Adipose tissue (tissue), 3 donors: ENCODE measurements around the gene SLX4. TPM values are rescaled to one million over a fixed set of nuclear protein-coding genes. Genes with fewer than 3 reads are reported as not detected.

ENCODE experiments used
- H3K27ac ChIP-seq: one replicate; pipeline ENCODE4 v1.5.1; 2013; ENCODE audit warnings: low read depth, low read length
- WGBS, 3 donors: extraction: QIAGEN DNeasy Blood & Tissue Kit; methylation state at CpG; one replicate each; pipeline ENCODE4 v1.1.7; 2013; 5-methylcytosine and 5-hydroxymethylcytosine counted together
- polyA plus RNA-seq, 3 donors: library from polyadenylated mRNA; stranded (reverse); fragments of 200-250 nt; gene quantifications; one replicate each; pipeline ENCODE4 v1.2.3, GENCODE V29; 2013
- donor health status: healthy with polysubstance abuse.
- donor health status: Bipolar disorder and iron deficiency.
- donor health status: healthy.

Gene SLX4
- polyA plus RNA-seq, 3 donors: 0.84 to 1.7 (median 1.3) TPM

DNA sequence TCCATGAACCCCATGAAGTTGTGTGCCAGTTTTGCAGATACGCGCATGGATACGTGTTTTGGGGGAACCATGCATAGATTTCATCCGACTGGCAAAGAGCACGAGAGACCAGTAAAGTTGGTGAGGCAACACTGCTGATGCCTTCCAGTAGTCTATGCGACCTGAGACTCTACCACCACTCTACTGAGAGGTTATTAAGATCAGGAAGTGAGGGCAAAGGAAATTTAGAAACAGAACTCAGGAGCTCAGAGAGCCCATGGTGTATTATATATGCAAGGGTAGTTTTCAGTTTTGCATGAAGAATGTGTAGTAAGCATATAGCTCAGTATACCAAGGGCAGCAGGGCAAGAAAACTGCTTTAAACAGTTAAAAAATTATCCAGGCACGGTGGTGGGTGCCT is 4.2 kb downstream of the SLX4 start:
- 81 to 94% (median 85%) methylated on average over 7 of the region's 7 CpGs for WGBS, 3 donors
- H3K27ac ChIP-seq: no peak overlapping the region

DNA sequence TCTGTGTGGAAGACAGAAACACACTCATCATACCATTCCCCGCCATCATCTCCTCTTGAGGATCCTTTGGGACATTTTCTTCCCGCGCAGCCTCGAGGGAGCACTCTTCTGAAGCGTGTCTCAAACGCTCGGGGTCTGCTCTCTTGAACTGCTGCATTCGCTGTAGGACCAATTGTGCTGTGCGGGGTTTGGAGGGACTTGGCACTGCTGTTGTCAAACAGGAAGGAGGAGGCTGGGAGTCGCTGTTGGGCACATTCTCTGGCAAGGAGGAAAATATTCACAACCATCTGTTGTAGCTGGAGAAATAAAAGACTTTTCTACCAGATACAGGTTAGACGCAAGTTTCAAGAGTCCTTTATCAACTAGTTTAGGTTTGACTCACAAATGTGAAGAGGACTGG is 5.0 kb downstream of the SLX4 start:
- 82 to 89% (median 85%) methylated on average over 11 of the region's 11 CpGs for WGBS, 3 donors
- no peak overlapping the region for H3K27ac ChIP-seq

DNA sequence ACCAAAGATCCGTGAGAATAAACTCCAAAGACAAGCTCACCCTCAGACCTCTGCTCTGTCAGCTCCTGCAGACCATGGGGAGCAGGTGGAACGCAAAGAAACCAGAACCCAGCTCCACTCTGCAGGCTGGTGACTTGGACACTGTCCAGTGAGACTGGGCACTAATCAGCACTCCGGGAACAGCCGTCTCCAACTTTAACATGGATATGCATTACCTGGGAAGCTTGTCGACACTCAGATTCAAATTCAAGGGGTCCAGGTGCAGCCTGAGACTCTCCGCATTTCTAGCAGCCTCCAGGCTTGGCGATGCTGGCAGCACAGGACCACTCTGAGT is 9.1 kb downstream of the SLX4 start:
- 92 to 96% (median 95%) methylated on average over 7 of the region's 7 CpGs for WGBS, 3 donors
- no peak overlapping the region for H3K27ac ChIP-seq

DNA sequence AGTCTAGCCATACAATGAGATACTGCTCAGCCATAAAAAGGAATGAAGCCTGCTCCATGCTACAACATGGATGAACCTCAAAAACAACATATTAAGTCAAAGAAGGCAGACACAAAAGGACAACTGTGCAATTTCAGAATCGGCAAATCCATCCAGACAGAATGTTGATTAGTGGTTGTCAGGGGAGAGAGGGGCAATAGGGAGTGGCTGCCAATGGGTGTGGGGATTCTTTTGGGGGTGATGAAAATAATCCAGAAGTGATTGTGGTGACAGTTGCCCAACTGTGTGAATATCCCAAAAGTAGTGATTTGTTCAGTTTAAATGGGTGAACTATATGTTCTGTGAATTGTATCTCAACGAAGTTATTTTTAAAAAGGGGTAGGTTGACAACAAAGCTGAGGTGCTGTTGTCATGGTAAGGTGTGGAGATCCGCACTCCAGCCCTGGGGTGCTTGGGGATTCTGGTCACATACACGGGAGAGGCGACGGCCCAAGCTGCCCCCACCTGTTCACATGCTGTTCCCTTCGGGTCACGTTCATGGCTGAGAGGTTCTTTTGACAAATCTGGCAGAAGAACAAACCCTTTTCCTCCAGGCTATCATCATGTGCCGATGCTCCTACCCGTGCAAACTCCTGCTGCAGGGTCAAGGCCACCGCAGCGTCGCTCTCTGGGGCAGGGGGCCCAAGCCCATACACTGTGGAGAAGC is 9.6 kb downstream of the SLX4 start:
- 87 to 95% (median 92%) methylated on average over 13 of the region's 13 CpGs for WGBS, 3 donors
- H3K27ac ChIP-seq: no peak overlapping the region

DNA sequence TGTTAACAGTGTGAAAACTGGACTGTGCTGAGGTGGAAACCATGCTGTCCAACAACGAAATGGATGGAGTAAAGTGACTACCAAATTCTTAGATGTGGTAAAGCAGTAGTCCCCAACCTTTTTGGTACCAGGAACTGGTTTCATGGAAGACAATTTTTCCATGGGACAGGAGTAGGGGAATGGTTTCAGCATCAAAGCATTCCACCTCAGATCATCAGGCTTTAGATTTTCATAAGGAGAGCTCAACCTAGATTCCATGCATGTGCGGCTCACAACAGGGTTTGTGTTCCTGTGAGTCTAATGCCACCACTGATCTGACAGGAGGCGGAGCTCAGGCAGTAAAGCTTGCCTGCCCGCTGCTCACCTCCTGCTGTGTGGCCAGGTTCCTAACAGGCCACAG is 11.5 kb downstream of the SLX4 start:
- no peak overlapping the region for H3K27ac ChIP-seq
- WGBS, 3 donors: 96 to 99% (median 97%) methylated on average over 4 of the region's 4 CpGs

DNA sequence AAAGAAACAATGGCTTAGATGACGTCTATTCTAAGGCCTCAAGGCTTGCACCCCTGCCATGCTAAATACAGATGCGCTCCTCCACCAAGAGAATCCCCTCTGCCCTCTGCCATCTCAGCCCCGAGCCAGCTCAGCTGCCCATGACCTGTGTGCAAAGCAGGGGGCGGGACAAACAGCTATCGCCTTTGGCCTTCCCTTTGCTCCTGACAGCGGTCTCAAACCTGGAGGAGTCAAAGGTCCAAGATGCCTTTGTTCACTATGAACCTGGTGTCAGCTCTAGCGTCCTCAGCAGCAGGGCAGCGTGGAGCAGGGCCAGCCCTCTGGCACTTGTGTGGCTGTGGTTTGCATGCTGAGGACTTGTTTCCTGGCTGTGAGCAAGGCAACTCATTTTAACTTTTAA is 12.3 kb downstream of the SLX4 start:
- 91 to 94% (median 91%) methylated on average over 8 of the region's 8 CpGs for WGBS, 3 donors
- H3K27ac ChIP-seq: no peak overlapping the region

DNA sequence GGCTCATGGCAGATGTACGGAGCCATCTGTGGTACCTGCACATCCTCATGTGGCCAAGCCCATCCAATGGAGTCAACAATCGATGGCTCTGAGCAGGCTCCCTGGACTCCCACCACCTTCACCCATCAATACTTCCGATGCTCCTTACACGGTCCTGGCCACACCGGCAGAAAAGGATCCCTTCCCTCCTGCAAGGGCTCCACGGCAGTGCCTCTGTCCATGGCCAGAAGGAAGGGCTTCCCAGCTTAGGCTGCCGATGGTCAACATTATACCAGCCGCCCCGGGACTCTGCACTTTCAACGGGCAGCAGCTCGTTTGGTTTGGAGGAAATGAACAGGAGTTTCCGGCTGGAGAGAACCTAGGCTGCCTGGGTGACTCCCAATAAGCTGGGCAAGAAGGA is 13.2 kb downstream of the SLX4 start:
- 94 to 96% (median 96%) methylated on average over 12 of the region's 12 CpGs for WGBS, 3 donors

DNA sequence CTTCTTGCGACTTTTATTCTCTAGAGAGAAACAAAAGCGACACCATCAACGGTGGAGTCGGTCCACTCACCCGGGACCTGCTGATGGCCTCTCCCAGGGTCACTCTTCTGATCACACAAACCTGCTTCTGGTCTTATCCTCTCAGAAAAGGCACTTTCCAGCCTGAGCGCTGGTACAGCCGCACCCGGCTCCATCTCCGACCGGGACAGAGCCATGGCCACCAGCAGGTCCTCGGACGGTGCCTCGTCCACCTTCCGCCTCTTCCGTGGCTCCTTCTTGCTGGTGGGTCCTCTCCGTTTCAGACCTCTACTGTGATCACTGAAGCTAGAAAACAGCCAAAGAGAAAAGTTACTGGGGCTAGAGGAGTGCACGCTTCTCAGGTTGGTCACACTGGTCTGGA is 13.7 kb downstream of the SLX4 start:
- 93 to 96% (median 95%) methylated on average over 17 of the region's 17 CpGs for WGBS, 3 donors
- H3K27ac ChIP-seq: no peak overlapping the region

More for the DNA sequence above, 13.2 kb downstream of the SLX4 start:
- H3K27ac ChIP-seq: no peak overlapping the region

DNA sequence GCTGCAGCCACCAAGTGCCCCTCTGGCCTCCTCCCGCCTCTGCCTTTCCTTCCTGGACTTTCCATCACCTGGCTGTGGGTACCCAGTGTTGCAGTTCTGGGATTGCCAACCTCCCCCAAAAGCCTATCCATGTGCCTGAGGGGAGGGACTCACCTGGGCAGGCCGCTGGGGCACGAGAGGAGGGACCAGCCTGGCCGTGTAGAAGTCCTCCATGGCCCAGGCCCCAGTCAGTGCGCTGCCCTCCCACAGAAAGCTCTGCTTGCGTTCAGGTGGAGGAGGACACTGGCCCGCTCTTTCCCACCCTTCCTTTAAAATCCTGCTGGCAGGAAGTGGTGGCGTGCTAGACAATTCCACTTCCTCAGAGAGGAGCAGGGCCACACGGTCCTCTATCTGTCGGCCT is 14.2 kb downstream of the SLX4 start:
- WGBS, 3 donors: 72 to 87% (median 74%) methylated on average over 10 of the region's 10 CpGs
- H3K27ac ChIP-seq: no peak overlapping the region

DNA sequence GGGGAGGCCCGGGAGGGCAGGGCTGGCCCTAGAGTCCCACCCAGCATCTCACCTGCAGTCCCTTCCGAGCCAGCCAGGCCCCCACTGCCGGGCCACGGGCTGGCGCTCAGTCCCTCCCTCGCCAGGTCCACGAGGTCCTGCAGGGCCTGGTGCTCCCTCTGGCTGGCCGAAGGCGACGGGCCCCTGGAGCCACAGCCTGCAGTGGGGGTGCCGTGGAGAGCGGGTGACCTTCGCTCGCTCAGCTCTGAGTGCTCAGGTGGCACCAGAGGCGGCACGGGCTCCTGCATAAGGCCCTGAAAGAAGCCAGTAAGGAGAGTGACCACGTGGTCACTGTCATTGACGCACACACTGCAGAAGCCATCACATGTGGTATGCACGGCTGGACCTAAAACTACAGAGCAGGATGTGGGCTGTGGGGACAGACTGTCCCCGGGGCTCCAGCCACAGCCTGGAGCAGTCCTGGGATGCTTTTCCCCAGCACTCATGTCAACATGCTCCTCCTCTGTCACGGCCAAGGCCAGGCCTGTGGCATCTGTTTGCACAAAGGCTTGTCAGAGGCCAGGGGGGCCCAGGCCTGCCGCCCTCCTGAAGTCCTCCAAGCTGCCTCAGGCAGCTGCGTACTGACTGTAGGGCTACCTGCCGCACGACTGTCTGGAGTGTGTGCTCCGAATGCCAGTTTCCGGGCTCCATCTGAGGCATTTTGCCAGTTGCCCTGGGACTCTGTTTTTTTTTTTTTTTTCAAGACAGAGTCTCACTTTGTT is 15.1 kb downstream of the SLX4 start:
- H3K27ac ChIP-seq: no peak overlapping the region
- 93 to 94% (median 94%) methylated on average over 23 to 27 of the region's 27 CpGs for WGBS, 3 donors

DNA sequence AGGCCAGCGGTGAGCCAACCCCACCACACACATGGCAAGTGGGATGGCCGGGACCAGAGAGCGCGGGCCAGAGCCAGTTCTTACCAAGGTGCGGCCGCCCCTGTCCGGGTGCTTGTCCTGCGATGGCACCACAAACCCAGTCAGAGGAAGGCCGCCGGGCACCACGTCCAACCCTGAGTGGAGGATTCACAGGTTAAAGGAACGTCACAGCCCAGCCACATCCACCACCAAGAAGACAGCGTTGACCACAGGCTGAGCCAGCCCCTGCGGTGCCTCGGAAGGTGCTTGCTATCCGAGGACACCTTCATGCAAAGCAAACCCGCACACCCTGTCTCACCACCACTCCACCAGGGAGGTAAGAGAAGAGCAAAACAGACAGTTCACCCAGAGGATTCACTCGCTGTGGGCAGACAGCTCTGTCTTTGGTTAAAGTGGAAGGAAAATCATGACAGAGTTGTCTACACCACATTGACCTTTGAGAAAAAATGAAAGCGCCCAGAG is 15.8 kb downstream of the SLX4 start:
- WGBS, 3 donors: 95 to 99% (median 97%) methylated on average over 19 of the region's 19 CpGs
- H3K27ac ChIP-seq: no peak overlapping the region

DNA sequence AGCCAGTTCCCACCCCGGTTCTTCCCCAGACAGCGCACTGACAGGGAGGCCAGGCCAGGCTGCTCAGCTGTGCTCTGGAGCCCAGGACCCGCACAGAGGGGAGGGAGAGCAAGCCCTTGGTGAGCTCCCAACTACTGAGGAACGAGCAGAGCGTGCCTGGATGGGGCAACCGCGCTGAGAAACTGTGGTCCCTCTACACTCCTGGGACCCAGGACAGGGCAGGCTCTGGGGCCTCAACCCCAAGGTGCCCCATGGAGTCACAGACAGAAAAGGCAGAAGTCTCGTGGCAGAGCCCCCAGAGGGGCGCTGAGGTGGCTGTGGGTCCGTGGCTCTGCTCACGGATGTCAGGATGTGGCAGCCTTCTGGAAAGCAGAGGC is 16.3 kb downstream of the SLX4 start:
- no peak overlapping the region for H3K27ac ChIP-seq
- WGBS, 3 donors: 91 to 96% (median 96%) methylated on average over 11 of the region's 11 CpGs

DNA sequence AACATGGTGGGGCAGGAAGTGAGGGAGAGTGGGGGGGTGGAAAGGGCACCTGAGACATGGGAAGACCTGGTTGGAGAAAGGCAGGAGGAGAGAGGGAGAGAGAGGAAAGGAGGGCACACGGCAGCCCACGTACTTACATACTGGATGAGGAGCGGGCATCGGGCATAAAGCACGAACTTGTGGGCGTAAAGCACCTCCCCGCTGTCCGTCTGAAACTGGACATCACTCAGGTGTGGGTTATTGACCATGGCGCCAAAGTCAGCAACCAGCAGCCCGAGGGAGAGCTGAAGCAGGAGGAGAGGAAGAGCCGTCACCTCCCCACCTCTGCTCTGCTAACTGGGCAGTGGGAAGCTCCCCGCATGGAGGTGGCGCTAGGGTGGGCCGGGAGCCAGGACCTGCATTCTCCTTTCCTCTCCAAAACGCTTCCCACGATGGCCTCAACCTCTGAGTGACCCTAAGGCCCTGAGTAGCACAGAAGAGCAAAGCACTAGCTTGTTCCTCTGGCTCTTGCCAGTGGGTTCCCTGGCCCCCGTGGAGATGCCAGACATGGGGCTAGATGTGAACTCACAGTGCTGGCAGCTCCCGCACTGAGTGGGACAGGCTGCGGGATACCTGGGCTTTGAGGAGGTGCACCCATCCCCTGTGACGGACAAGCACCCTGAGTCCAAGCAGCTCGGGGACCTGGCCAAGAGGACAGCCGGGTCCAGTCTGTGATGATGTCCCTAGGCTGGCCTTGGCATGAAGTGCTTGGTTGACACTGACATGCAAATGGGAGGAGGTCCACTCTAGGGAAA is 16.9 kb downstream of the SLX4 start:
- 93 to 95% (median 95%) methylated on average over 17 to 22 of the region's 22 CpGs for WGBS, 3 donors
- H3K27ac ChIP-seq: no peak overlapping the region

DNA sequence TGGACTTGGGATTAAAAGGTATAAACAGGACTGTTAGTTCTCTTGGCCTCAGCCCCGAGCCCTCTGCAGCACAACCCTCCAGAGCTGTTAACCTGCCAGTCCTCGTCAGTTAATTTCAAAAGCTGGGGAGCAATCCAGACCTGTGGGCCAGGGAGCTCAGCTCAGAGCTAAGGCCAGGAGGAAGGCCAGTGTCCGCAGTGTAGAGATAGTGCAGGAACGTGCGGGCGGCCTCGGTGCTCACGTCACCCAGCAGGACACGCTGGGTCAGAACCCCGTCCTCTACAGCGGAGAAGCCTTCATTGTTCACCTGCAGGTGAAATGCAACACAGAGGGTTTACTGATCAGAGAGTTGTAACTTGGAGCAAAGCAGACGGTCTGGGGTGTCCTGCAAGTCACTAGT is 18.8 kb downstream of the SLX4 start:
- WGBS, 3 donors: 95 to 97% (median 95%) methylated on average over 12 of the region's 12 CpGs
- H3K27ac ChIP-seq: no peak overlapping the region

DNA sequence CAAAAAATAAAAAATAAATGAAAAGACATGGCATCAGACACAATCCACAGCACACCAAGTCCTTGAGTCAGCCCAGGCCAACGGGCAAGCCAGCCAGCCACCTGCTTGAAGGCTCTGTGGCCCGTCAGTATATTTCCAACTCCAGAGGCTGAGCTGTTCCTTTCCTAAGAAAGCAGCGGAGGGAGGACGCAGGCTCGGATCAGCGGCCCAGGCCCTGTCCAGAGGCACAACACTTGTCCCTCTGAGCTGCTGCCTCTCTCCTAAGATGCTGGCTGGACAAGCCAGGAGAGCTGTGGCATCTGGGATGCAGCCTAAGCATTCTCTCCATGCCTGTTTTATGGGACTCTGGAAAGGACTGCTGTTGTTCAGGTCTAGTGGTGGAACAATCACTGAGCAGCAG is 19.4 kb downstream of the SLX4 start:
- no peak overlapping the region for H3K27ac ChIP-seq
- WGBS, 3 donors: 90 to 98% (median 98%) methylated on average over 6 of the region's 6 CpGs

DNA sequence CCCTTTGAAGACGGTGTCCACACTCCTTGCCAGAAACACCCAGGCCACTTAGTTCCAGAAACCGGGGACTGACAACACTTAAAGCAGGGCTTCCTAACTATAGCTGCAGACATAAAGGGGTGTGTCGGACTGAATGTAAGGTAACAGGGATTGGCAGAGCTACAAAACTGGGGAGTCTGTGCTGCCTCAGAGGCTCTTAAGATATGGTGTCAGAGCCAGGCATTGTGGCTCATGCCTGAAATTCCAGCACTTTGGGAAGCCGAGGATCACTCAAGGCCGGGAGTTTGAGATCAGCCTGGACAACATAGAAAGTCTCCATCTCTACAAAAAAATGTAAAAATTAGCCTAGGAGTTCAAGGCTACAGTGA is 20.0 kb downstream of the SLX4 start:
- WGBS, 3 donors: 74 to 91% (median 81%) methylated on average over 5 of the region's 5 CpGs
- H3K27ac ChIP-seq: no peak overlapping the region

DNA sequence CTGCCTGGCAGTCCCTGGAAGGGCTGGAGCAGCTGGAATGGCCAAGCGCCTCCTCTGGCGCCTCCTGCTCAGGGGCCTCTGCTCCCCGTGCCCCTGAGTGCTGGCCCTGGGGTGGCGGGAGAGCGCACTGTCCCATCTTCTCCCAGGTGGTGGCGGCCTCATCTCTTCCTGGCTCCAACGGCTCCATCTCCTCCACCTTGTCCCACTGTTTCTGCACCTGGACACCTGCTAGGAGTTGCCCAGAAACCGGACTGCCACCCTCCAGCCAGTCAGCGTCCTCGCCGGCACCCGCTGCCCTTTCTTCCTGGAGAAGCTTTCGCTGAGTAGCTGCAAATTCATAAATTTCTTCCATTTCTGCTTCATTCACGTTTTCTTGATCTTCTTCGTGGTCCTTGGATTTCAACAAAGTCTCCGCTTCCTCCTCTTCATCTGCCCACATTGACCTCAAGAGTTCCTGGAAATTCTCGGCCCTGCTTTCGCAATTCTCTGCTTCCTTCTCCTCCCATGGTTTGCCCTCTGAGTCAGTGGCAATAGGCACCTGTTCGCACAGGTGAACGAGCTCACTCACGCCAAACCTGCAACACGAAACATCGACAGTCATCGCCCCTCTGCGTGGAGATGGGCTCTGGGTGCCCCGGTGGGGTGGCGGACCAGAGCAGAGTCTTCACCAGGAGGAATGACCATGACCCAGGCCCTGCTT is 20.5 kb downstream of the SLX4 start:
- 69 to 90% (median 74%) methylated on average over 27 of the region's 27 CpGs for WGBS, 3 donors
- no peak overlapping the region for H3K27ac ChIP-seq

DNA sequence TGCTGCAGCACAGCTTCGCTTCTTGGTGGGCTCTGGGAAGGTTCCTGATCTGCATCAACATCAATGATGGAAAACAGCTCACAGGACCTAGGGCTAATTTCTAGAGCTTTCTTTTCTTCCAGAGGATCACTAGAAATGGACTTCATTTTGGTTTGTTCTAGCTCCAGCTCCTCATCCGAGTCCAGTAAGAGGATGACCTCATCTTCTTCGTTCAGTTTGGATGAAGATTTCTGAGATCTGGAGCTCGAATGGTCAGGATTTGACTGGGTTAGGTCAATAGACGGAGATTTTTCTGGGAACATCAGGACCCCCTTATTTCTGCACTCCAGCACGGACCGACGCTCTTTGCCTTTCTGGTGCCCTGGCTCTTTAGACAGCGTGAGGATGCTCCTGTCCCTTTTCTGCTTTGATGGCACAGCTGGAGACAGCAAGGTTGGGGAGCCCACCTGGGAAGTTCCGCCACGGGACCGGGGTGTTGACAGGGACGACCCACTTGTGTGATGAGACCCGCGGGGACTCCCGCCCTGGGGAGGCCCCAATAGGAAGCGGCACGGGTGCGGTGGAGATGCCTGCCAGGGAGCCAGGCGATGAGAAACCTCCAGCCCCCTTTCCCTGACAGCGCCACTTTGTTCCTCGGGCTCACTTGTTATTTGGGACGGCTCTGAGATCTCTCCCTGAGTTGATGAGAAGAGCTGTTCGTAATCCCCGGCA is 21.3 kb downstream of the SLX4 start:
- H3K27ac ChIP-seq: no peak overlapping the region
- WGBS, 3 donors: 87 to 96% (median 87%) methylated on average over 25 of the region's 25 CpGs
